ENCODE measurements around the gene EDC3. TPM values are rescaled to one million over a fixed set of nuclear protein-coding genes. Genes with fewer than 3 reads are reported as not detected.

The EDC3 gene
- total and polyA plus RNA-seq, 11 donors: 7.3 to 23.0 (median 16.5) TPM

DNA sequence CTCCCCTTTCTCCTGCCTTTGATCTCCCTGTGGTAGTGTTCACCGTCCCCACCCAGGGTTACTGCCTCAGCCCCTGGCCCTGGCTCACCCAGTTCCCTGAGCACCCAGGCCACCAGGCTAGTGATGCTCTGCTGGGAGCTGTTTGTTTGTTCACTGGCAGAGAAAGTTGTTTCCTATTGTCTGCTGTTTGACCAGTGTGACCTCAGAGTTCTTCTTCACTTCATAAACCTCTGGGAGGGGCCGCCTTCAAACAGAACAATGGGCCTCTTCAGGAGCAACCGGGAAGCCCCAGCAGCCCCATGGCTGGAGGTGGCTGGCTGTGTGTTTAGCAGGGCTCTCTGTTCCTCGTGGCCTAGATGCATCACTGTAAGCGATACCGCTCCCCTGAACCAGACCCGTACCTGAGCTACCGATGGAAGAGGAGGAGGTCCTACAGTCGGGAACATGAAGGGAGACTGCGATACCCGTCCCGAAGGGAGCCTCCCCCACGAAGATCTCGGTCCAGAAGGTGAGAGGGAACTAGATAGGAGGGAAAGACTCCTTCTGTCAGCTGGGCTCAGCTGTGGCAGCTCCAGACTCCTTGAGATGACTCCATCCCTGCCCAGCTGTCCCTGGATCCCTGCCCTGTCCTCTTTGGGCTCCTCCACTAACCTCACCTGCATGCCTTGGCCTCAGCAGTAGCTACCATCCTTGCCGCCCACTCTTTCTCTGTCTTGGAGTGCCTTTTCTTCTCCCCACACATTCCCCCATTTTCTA, 76.8 kb downstream of the EDC3 start:
- H3K9me3 ChIP-seq: no peaks in the 10 kb centered on the region
- H3K4me1 ChIP-seq: peaks cover 3 to 69% (median 41%) of the 10 kb centered on the region in 12 donors
- no peak overlapping the region for H3K4me3 ChIP-seq
- WGBS, 4 donors: 70 to 84% (median 77%) methylated on average over 14 to 15 of the region's 15 CpGs
- peak overlapping the region in 4 of 12 donors; percentile 1 to 97 (median 22) for H3K27ac ChIP-seq
- ATAC-seq (no peak), DNase-seq (peak in 1 of 5 donors; percentile 49)
- H3K27me3 ChIP-seq: no peaks in the 10 kb centered on the region
- peaks cover 4 to 68% (median 51%) of the 10 kb centered on the region in 9 donors for H3K36me3 ChIP-seq
- intact Hi-C loops (cut with DNase I): loop anchor here in 8 of 10 donors (5.0 to 10.0 kb wide), 4 partner anchors 77 to 223 kb away; partner anchors contain the start of genes UBL7 (in 7 of the 8), ARID3B (in 2 of the 8) and ULK3 (in 1 of the 8)
- no peak for TF ChIP-seq POLR2A (IDR thresholded peaks at IDR 0.05)

DNA sequence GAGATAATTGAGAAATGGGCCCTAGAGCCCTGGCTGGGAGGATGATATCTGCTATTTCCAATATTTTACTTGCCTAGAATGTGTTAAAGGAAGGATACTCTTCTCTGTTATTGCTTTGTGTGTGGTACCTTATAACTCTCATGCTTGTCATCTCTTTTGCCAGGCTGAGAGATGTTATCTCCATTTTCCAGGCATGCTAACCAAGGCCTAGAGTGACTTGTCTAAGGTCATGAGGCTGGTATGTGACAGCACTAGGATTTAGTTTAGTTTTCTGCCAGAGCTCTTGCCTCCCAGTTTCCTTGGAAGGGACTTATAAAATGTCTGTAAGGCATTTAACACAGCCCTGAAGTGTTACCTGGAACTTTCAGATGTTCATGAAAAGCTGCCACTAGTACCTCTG, 78.8 kb downstream of the EDC3 start:
- H3K36me3 ChIP-seq: peaks cover 0 to 47% (median 30%) of the 10 kb centered on the region in 9 donors
- no peaks in the 10 kb centered on the region for H3K27me3 ChIP-seq
- intact Hi-C loops (cut with DNase I): loop anchor here in 8 of 10 donors (2.0 to 10.0 kb wide), 5 partner anchors 70 to 225 kb away; partner anchors contain the start of genes UBL7 (in 7 of the 8), ARID3B (in 2 of the 8) and ULK3 (in 1 of the 8)
- no peak for TF ChIP-seq POLR2A (IDR thresholded peaks at IDR 0.05)
- TF ChIP-seq, protein P1, sequence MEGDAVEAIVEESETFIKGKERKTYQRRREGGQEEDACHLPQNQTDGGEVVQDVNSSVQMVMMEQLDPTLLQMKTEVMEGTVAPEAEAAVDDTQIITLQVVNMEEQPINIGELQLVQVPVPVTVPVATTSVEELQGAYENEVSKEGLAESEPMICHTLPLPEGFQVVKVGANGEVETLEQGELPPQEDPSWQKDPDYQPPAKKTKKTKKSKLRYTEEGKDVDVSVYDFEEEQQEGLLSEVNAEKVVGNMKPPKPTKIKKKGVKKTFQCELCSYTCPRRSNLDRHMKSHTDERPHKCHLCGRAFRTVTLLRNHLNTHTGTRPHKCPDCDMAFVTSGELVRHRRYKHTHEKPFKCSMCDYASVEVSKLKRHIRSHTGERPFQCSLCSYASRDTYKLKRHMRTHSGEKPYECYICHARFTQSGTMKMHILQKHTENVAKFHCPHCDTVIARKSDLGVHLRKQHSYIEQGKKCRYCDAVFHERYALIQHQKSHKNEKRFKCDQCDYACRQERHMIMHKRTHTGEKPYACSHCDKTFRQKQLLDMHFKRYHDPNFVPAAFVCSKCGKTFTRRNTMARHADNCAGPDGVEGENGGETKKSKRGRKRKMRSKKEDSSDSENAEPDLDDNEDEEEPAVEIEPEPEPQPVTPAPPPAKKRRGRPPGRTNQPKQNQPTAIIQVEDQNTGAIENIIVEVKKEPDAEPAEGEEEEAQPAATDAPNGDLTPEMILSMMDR (IDR thresholded peaks at IDR 0.05): no peak
- no peak for DNase-seq
- ATAC-seq: no peak
- peak overlapping the region in 11 of 12 donors; percentile 68 to 100 (median 96) for H3K4me3 ChIP-seq
- H3K9me3 ChIP-seq: no peaks in the 10 kb centered on the region
- peaks cover 3 to 71% (median 41%) of the 10 kb centered on the region in 12 donors for H3K4me1 ChIP-seq
- peak overlapping the region; percentile 7 to 100 (median 97) for H3K27ac ChIP-seq

DNA sequence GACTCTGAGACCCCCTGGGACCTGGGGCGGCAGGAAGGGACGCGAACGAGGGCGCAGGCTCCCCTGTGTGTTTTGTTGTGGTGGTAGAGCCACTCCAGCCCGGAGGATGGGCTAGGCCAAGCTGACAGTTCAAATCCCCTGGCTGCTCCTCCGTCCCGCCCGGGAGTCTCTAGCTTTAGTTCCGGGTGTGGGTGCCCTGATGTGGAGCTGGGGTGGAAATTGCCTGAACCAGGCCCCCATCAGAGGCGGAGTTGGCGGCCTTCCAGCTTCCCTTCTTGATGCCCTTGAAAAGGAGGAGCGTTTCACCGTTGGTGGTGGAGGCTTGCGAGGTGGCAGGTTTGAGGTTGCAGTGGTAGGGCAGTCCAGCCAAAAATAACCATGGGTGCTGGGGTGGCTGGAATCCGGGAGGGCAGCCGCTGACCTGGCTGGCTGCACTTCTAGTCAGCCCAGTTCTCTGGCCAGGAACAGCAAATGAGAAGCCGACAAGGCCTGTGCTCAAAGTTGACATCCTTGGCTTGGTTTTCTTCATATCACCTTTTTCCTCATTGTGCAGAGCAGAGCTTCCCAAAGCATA, 79.4 kb downstream of the EDC3 start:
- WGBS, 4 donors: 1 to 2% (median 1%) methylated on average over 12 to 18 of the region's 18 CpGs
- Histone ChIP-seq H3K4me1 (peaks cover 3 to 70% (median 40%) of the 10 kb centered on the region in 12 donors), H3K9me3 (no peaks in the 10 kb centered on the region), H3K4me3 (peak overlapping the region; percentile 68 to 100 (median 92)), H3K36me3 (peaks cover 0 to 42% (median 25%) of the 10 kb centered on the region in 9 donors), H3K27ac (peak overlapping the region; percentile 92 to 100 (median 97)), H3K27me3 (no peaks in the 10 kb centered on the region)
- peak; percentile 9 to 63 (median 33) for ATAC-seq
- TF ChIP-seq POLR2A (IDR thresholded peaks at IDR 0.05): peak in 1 of 2 donors; percentile 17
- TF ChIP-seq, protein P1 (IDR thresholded peaks at IDR 0.05): no peak
- DNase-seq: peak; percentile 82 to 93 (median 85)
- intact Hi-C loops (cut with DNase I): loop anchor here in 8 of 10 donors (2.0 to 10.0 kb wide), 5 partner anchors 70 to 226 kb away; partner anchors contain the start of genes UBL7 (in 7 of the 8), ARID3B (in 2 of the 8) and ULK3 (in 1 of the 8)

DNA sequence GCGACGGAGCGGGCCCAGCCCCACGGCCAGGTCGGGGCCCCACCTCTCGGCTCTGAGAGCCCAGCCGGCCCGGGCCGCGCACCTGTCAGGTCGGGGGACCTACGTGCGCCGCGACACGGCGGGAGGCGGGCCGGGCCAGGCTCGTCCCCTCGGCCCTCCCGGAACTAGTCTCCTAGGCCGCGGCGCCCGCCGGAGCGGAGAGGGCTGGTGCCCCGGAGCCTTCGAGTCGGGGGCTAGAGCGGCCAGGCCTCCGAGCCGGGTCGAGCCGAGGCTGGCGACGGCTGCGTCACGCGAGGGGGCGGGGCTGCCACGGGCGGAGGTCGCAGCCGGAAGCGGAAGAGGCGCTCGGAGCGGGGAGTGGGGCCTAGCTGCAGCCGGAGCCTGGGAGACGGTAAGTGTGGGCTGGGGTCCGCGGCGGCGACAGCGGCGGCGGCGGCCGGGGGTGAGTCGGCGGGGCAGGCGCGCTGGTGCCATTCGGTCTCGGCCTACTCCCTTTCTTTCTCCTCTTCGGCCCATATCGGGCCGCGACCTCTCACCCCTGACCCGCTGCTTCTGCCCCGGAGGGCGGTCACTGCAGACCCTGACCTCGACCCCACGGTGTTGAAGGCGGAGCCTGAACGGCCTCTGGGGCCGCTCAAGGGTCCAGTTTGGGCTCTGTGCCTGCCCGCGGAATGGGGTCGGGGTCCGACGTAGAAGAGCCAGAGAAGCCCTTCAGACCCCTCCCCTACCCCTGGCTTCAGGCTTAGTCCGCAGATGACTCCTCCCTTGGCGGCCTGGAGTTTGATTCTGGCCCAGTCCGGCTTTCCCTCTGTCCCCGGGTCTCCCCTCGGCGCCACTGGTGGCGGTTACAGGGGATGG, 80.1 kb downstream of the EDC3 start, which contains the start of gene CLK3:
Gene CLK3 (plus strand): TSS at position 329 of the 858 bp plus-strand sequence. CDS start 3,361 bp downstream, outside the sequence.
- Histone ChIP-seq H3K9me3 (no peaks in the 10 kb centered on the region), H3K27me3 (no peaks in the 10 kb centered on the region), H3K4me3 (peak within 1 kb of the TSS; percentile 68 to 100 (median 92)), H3K36me3 (peaks cover 0 to 35% (median 18%) of the 10 kb centered on the region in 9 donors), H3K27ac (peak within 1 kb of the TSS; percentile 92 to 100 (median 97)), H3K4me1 (peaks cover 3 to 70% (median 39%) of the 10 kb centered on the region in 12 donors)
- ATAC-seq: peak; percentile 70 to 90 (median 85)
- WGBS, 4 donors: 0 to 1% (median 1%) methylated on average over 66 to 91 of the region's 91 CpGs; no CpG with 5 or more reads in 1 of the 4 donors
- intact Hi-C loops (cut with DNase I): loop anchor here in 9 of 10 donors (1.0 to 10.0 kb wide), 9 partner anchors 17 to 227 kb away; partner anchors contain the start of genes UBL7 (in 7 of the 9), ARID3B (in 5 of the 9) and ULK3 (in 1 of the 9)
- peak; percentile 96 to 98 (median 98) for DNase-seq
- TF ChIP-seq, protein P1 (IDR thresholded peaks at IDR 0.05): no peak
- peak in 1 of 2 donors; percentile 85 for TF ChIP-seq POLR2A (IDR thresholded peaks at IDR 0.05)

All from heart left ventricle (tissue), 16 donors.